Left lung (tissue), 10 donors: ENCODE results near the gene REM2. TPM values are rescaled to one million over a fixed set of nuclear protein-coding genes. Genes with fewer than 3 reads are reported as not detected.

ENCODE experiments used
- ATAC-seq: fragments of 200-7000 bp; cut with Tn5 transposase; one replicate; pipeline ENCODE4 v1.9.1; 2020; ENCODE audit warnings: moderate library complexity
- DNase-seq, 4 donors: peaks; one replicate each; pipeline ENCODE4 v3.0.0-alpha.2; 2013 to 2020
- H3K27ac ChIP-seq, 2 donors: fragments of 200-600 bp; sonication (generic) in 1 of 2; one replicate each; pipeline versions ENCODE4 v1.5.0 to v1.8.0; 2020 to 2021
- H3K27me3 ChIP-seq, 2 donors: fragments of 200-600 bp; sonication (generic) in 1 of 2; one replicate each; pipeline versions ENCODE4 v1.5.0 to v1.8.0; 2020 to 2021
- H3K36me3 ChIP-seq, 2 donors: fragments of 200-600 bp; sonication (generic) in 1 of 2; one replicate each; pipeline versions ENCODE4 v1.5.0 to v1.8.0; 2020 to 2021
- H3K4me1 ChIP-seq, 2 donors: fragments of 200-600 bp; one replicate each; pipeline ENCODE4 v1.8.0; 2021
- H3K4me3 ChIP-seq, 2 donors: fragments of 200-600 bp; sonication (generic) in 1 of 2; one replicate each; pipeline versions ENCODE4 v1.5.0 to v1.8.0; 2020 to 2021; ENCODE audit warnings: mild to moderate bottlenecking in 1 of 2
- H3K9me3 ChIP-seq, 2 donors: fragments of 200-600 bp; sonication (generic) in 1 of 2; one replicate each; pipeline versions ENCODE4 v1.5.0 to v1.8.0; 2020 to 2021
- CTCF ChIP-seq, 2 donors: fragments of 200-600 bp; sonication (generic) in 1 of 2; IDR thresholded peaks; one replicate each; pipeline versions ENCODE4 v1.5.0 to v1.8.0; 2021; ENCODE audit warnings: antibody characterized with exemption in 2 of 2
- intact Hi-C, 2 donors: fragments of 100-400 bp; cut with DNase I; formaldehyde crosslinking; loops; one replicate each; pipeline versions ENCODE4 v1.11.2 to v1.14.2; 2022
- polyA plus RNA-seq, 6 donors: library from polyadenylated mRNA; unstranded; fragments of 120-200 nt; gene quantifications; one replicate each; pipeline ENCODE4 v1.2.1, GENCODE V29; 2013; ENCODE audit not compliant: insufficient read length in 6 of 6
- total RNA-seq, 2 donors: library from RNA; stranded (reverse); fragmentation: NEBNext Ultra II Directional; extraction: Animal tissue kit (Norgen Biotek cat#: 25700); gene quantifications; one replicate each; pipeline ENCODE4 v1.2.1, GENCODE V29; 2021
- donor health status: DM: no; HTN: yes; CAD: no.
- donor health status: DM: no; HTN: no; CAD: no.

The REM2 gene
- total and polyA plus RNA-seq, 8 donors = 0.29 to 1.3 (median 0.83) TPM

- intact Hi-C loops = no loop called here
- ATAC-seq (no peak), DNase-seq (peak in 1 of 4 donors; percentile 68)
- Histone ChIP-seq H3K27ac (no peak overlapping the region), H3K4me3 (no peak overlapping the region), H3K36me3 (peaks cover 0 to 67% of the 10 kb centered on the region in 2 donors), H3K27me3 (no peaks in the 10 kb centered on the region), H3K9me3 (no peaks in the 10 kb centered on the region), H3K4me1 (peaks cover 8 to 17% of the 10 kb centered on the region in 2 donors)
- no peak for TF ChIP-seq CTCF (IDR thresholded peaks at IDR 0.05)
These were observed 6.0 kb upstream of the REM2 start for GRCh38 chr14:22877000-22877501.

- no peak for DNase-seq
- H3K9me3 ChIP-seq = no peaks in the 10 kb centered on the region
- H3K27me3 ChIP-seq = peaks cover 0 to 7% of the 10 kb centered on the region in 2 donors
- ATAC-seq = no peak
- TF ChIP-seq CTCF (IDR thresholded peaks at IDR 0.05) = no peak
- H3K4me3 ChIP-seq = no peak overlapping the region
- no peak overlapping the region for H3K27ac ChIP-seq
- intact Hi-C loops = no loop called here
- peaks cover 0 to 63% of the 10 kb centered on the region in 2 donors for H3K36me3 ChIP-seq
- H3K4me1 ChIP-seq = peaks cover 0 to 7% of the 10 kb centered on the region in 2 donors
These were observed 4.5 kb upstream of the REM2 start for GRCh38 chr14:22878271-22879246.

GRCh38 chr14:22882064-22882463 is 958 bp upstream of the REM2 start:
- intact Hi-C loops = no loop called here

GRCh38 chr14:22882529-22883172 is 371 bp upstream of the REM2 start:
- TF ChIP-seq CTCF (IDR thresholded peaks at IDR 0.05) = no peak
- intact Hi-C loops = no loop called here

More at GRCh38 chr14:22882064-22882463, 958 bp upstream of the REM2 start:
- Histone ChIP-seq H3K4me1 (peaks cover 0 to 11% of the 10 kb centered on the region in 2 donors), H3K27ac (no peak overlapping the region), H3K4me3 (no peak overlapping the region), H3K9me3 (no peaks in the 10 kb centered on the region), H3K27me3 (peaks cover 0 to 21% of the 10 kb centered on the region in 2 donors), H3K36me3 (peaks cover 0 to 28% of the 10 kb centered on the region in 2 donors)
- DNase-seq (no peak), ATAC-seq (no peak)
- TF ChIP-seq CTCF (IDR thresholded peaks at IDR 0.05) = no peak

More at GRCh38 chr14:22882529-22883172, 371 bp upstream of the REM2 start:
- no peak overlapping the region for H3K4me3 ChIP-seq
- H3K27ac ChIP-seq = no peak overlapping the region
- H3K27me3 ChIP-seq = peaks cover 0 to 27% of the 10 kb centered on the region in 2 donors
- peak; percentile 2 for ATAC-seq
- no peaks in the 10 kb centered on the region for H3K9me3 ChIP-seq
- peaks cover 0 to 15% of the 10 kb centered on the region in 2 donors for H3K4me1 ChIP-seq
- H3K36me3 ChIP-seq = peaks cover 0 to 22% of the 10 kb centered on the region in 2 donors
- DNase-seq = peak in 1 of 4 donors; percentile 70
